HEK293 (cell line): Measurements from ENCODE around the gene AKNA.
A peak's percentile ranks its signal among the peaks of the same experiment; 100 is the strongest.

Source experiments
- CTCF ChIA-PET: fragments of 350-600 bp; formaldehyde crosslinking; extraction: SDS; loops from one replicate; lab custom pipeline; 2021; ENCODE audit warnings: antibody characterized with exemption; lab: Yijun Ruan, JAX
- POLR2A ChIA-PET: fragments of 300-600 bp; formaldehyde crosslinking; extraction: SDS; loops from one replicate; lab custom pipeline; 2020; ENCODE audit warnings: antibody characterized with exemption, inconsistent platforms; lab: Yijun Ruan, JAX
- H3K27ac ChIP-seq: fragments of 200-500 bp; sonication (Bioruptor generic); 2 replicates; pipeline ENCODE4 v1.5.1; 2014; ENCODE audit warnings: low read depth, low read length, control low read depth, inconsistent platforms; ENCODE audit errors: extremely low read depth
- H3K36me3 ChIP-seq, 2 experiments: fragments of 200-500 bp in 1 of 2; sonication (Bioruptor generic) in 1 of 2; 1 replicate in 1 of 2; 2 replicates in 1 of 2; pipeline ENCODE4 v1.5.1; 2014 to 2017; ENCODE audit warnings: inconsistent platforms in 2 of 2, low read length in 2 of 2; ENCODE audit not compliant: control insufficient read depth in 2 of 2, insufficient read depth in 1 of 2
- H3K4me1 ChIP-seq: fragments of 200-500 bp; sonication (Bioruptor generic); 2 replicates; pipeline ENCODE4 v1.5.1; 2014; ENCODE audit warnings: mild to moderate bottlenecking, low read length, inconsistent platforms; ENCODE audit not compliant: control insufficient read depth, insufficient read depth
- H3K4me3 ChIP-seq: 2 replicates; pipeline ENCODE4 v1.5.1; 2011; ENCODE audit warnings: low read depth, mild to moderate bottlenecking, control low read depth, low read length, moderate library complexity
- H3K9me3 ChIP-seq: fragments of 200-500 bp; sonication (Bioruptor generic); 2 replicates; pipeline ENCODE4 v1.5.1; 2014; ENCODE audit warnings: low read depth, low read length, inconsistent platforms; ENCODE audit not compliant: control insufficient read depth, insufficient read depth
- BCL11B ChIP-seq: fragments of 450-650 bp; formaldehyde crosslinking; IDR thresholded peaks from 2 replicates; pipeline ENCODE4 v1.5.1; 2016; ENCODE audit warnings: low read depth, missing biosample characterization, missing genetic modification characterization
- HOXC10 ChIP-seq: sonication (generic); formaldehyde crosslinking; IDR thresholded peaks from 2 replicates; pipeline ENCODE4 v1.8.1; 2023; ENCODE audit warnings: mild to moderate bottlenecking, missing genetic modification reagents
- MZF1 ChIP-seq: fragments of 450-650 bp; formaldehyde crosslinking; IDR thresholded peaks from 2 replicates; pipeline ENCODE4 v1.5.1; 2017; ENCODE audit warnings: missing biosample characterization, missing genetic modification characterization, borderline replicate concordance
- ZBTB10 ChIP-seq: fragments of 450-650 bp; formaldehyde crosslinking; IDR thresholded peaks from 2 replicates; pipeline ENCODE4 v1.5.1; 2016; ENCODE audit warnings: missing biosample characterization, missing genetic modification characterization
- ZBTB11 ChIP-seq: fragments of 450-650 bp; formaldehyde crosslinking; conservative IDR thresholded peaks from 2 replicates; pipeline ENCODE4 v1.5.1; 2016; ENCODE audit warnings: low read depth, missing biosample characterization, missing genetic modification characterization
- ZBTB48 ChIP-seq: fragments of 450-650 bp; formaldehyde crosslinking; IDR thresholded peaks from 2 replicates; pipeline ENCODE4 v1.5.1; 2016; ENCODE audit warnings: missing biosample characterization, missing genetic modification characterization
- ZFHX2 ChIP-seq: fragments of 450-650 bp; formaldehyde crosslinking; conservative IDR thresholded peaks from 2 replicates; pipeline ENCODE4 v1.5.1; 2016; ENCODE audit warnings: missing biosample characterization, missing genetic modification characterization
- ZNF157 ChIP-seq: fragments of 450-650 bp; formaldehyde crosslinking; IDR thresholded peaks from 2 replicates; pipeline ENCODE4 v1.5.1; 2016; ENCODE audit warnings: missing biosample characterization, missing genetic modification characterization
- ZNF202 ChIP-seq: fragments of 450-650 bp; formaldehyde crosslinking; IDR thresholded peaks from 2 replicates; pipeline ENCODE4 v1.5.1; 2016; ENCODE audit warnings: missing biosample characterization, missing genetic modification characterization, borderline replicate concordance
- ZNF248 ChIP-seq: fragments of 450-650 bp; formaldehyde crosslinking; IDR thresholded peaks from 2 replicates; pipeline ENCODE4 v1.5.1; 2017; ENCODE audit warnings: missing biosample characterization, missing genetic modification characterization
- ZNF266 ChIP-seq: fragments of 450-650 bp; formaldehyde crosslinking; IDR thresholded peaks from 2 replicates; pipeline ENCODE4 v1.5.1; 2016; ENCODE audit warnings: missing biosample characterization, missing genetic modification characterization, low read depth
- ZNF335 ChIP-seq: fragments of 450-650 bp; formaldehyde crosslinking; conservative IDR thresholded peaks from 2 replicates; pipeline ENCODE4 v1.5.1; 2016; ENCODE audit warnings: missing biosample characterization, missing genetic modification characterization
- ZNF513 ChIP-seq: fragments of 450-650 bp; IDR thresholded peaks from 2 replicates; pipeline ENCODE4 v1.5.1; 2018; ENCODE audit warnings: missing biosample characterization, missing genetic modification characterization
- ZNF529 ChIP-seq: fragments of 450-650 bp; formaldehyde crosslinking; IDR thresholded peaks from 2 replicates; pipeline ENCODE4 v1.5.1; 2017; ENCODE audit warnings: missing genetic modification characterization, missing biosample characterization; ENCODE audit not compliant: insufficient replicate concordance
- ZNF544 ChIP-seq: fragments of 450-650 bp; formaldehyde crosslinking; IDR thresholded peaks from 2 replicates; pipeline ENCODE4 v1.5.0; 2017; ENCODE audit warnings: missing biosample characterization, missing genetic modification characterization
- ZNF555 ChIP-seq: fragments of 450-650 bp; formaldehyde crosslinking; conservative IDR thresholded peaks from 2 replicates; pipeline ENCODE4 v1.5.1; 2017; ENCODE audit warnings: missing biosample characterization, mild to moderate bottlenecking, missing genetic modification characterization, inconsistent platforms
- ZNF561 ChIP-seq: fragments of 450-650 bp; IDR thresholded peaks from 2 replicates; pipeline ENCODE4 v1.5.1; 2018; ENCODE audit warnings: missing biosample characterization, missing genetic modification characterization, borderline replicate concordance
- ZNF670 ChIP-seq: fragments of 450-650 bp; formaldehyde crosslinking; IDR thresholded peaks from 2 replicates; pipeline ENCODE4 v1.5.1; 2016; ENCODE audit warnings: missing biosample characterization, missing genetic modification characterization, low read depth
- ZNF791 ChIP-seq: fragments of 450-650 bp; formaldehyde crosslinking; IDR thresholded peaks from 2 replicates; pipeline ENCODE4 v1.5.1; 2016; ENCODE audit warnings: missing biosample characterization, missing genetic modification characterization
- ZSCAN18 ChIP-seq: fragments of 450-650 bp; formaldehyde crosslinking; IDR thresholded peaks from 2 replicates; pipeline ENCODE4 v1.5.1; 2016; ENCODE audit warnings: missing biosample characterization, missing genetic modification characterization

AKNA gene

GRCh38 chr9:114388357-114388682 lies 538 bp upstream of the AKNA start:
- H3K4me3 ChIP-seq, result no peak overlapping the region
- POLR2A ChIA-PET, result no interaction called here

GRCh38 chr9:114386886-114387679 lies 699 bp downstream of the AKNA start:
- Histone ChIP-seq H3K27ac (no peak overlapping the region), H3K4me1 (no peaks in the 10 kb centered on the region), H3K4me3 (no peak overlapping the region), H3K9me3 (no peaks in the 10 kb centered on the region)
- POLR2A ChIA-PET, result no interaction called here
- CTCF ChIA-PET, result interaction anchor here (0.8 to 1.8 kb wide), 2 partner anchors 9 to 522 kb away, joined by 4 to 7 read pairs; no protein-coding TSS in a partner anchor
- TF ChIP-seq ZBTB48 (tag by site-specific recombination), result no peak
- TF ChIP-seq ZNF202 (tag by site-specific recombination), result no peak
- no peak for TF ChIP-seq ZNF544 (tag by site-specific recombination)
- TF ChIP-seq ZNF266, result no peak
- no peak for TF ChIP-seq ZBTB11 (tag by site-specific recombination)
- no peak for TF ChIP-seq ZNF335
- TF ChIP-seq ZNF561 (tag by site-specific recombination), result no peak
- TF ChIP-seq, all 188 proteins: peak for 0
- H3K36me3 ChIP-seq, result no peaks in the 10 kb centered on the region

More at GRCh38 chr9:114388357-114388682, 538 bp upstream of the AKNA start:
- H3K9me3 ChIP-seq, result no peaks in the 10 kb centered on the region
- no peak overlapping the region for H3K27ac ChIP-seq
- no peaks in the 10 kb centered on the region for H3K4me1 ChIP-seq
- no peaks in the 10 kb centered on the region for H3K36me3 ChIP-seq
- CTCF ChIA-PET, result interaction anchor here (0.7 to 1.8 kb wide), 2 partner anchors 8 to 706 kb away, joined by 3 to 4 read pairs; no protein-coding TSS in a partner anchor
- TF ChIP-seq HOXC10 (CRISPR knock-in tag), result no peak
- TF ChIP-seq ZNF791, result no peak
- TF ChIP-seq ZNF529 (tag by site-specific recombination), result no peak
- TF ChIP-seq ZNF555 (tag by site-specific recombination), result no peak
- no peak for TF ChIP-seq ZNF513
- no peak for TF ChIP-seq ZNF670
- no peak for TF ChIP-seq MZF1 (tag by site-specific recombination)

- ChIA-PET POLR2A (no interaction called here), CTCF (interaction anchor here (2.1 kb wide), 1 partner anchor 267 kb away, joined by 5 read pairs; no protein-coding TSS in a partner anchor)
- Histone ChIP-seq H3K4me1 (no peaks in the 10 kb centered on the region), H3K9me3 (no peaks in the 10 kb centered on the region), H3K4me3 (no peak overlapping the region), H3K27ac (no peak overlapping the region), H3K36me3 (no peaks in the 10 kb centered on the region)
- no peak for TF ChIP-seq ZSCAN18 (tag by site-specific recombination)
- TF ChIP-seq BCL11B (tag by site-specific recombination), result no peak
- TF ChIP-seq ZFHX2, result peak; percentile 20; the same call in 1 of the 2 replicates
- no peak for TF ChIP-seq ZNF157
- no peak for TF ChIP-seq ZBTB10 (tag by site-specific recombination)
- TF ChIP-seq ZNF248 (tag by site-specific recombination), result no peak
Measured at GRCh38 chr9:114386361-114386885, 1.4 kb downstream of the AKNA start.
